Retina (tissue), 1 donor: ENCODE results near the gene ERAP2.

Experiments
- DNase-seq: peaks from one replicate; pipeline ENCODE4 v3.0.0-alpha.2; 2016

The ERAP2 gene

GRCh38 chr5:96967400-96967799, 91.1 kb downstream of the ERAP2 start:
- DNase-seq = no peak

DNA sequence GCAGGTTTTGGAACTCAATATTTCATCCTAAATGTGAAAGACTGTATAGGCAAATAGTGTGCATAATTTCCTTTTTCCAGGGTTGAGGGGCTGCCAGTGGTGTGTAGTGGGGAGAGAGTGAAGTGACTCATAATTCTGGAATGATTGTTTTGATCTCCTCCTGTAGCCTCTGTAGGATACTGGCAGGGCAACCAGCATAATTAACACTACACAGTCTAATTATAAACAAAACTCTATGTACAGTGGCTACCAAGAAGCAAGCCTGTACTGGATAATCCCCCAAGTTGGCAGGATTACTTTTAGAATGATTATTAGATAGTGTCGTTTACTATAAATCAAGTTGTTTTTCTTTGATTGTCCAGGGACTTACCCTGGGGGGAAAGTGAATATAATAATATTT, 91.8 kb downstream of the ERAP2 start:
- DNase-seq = no peak

DNA sequence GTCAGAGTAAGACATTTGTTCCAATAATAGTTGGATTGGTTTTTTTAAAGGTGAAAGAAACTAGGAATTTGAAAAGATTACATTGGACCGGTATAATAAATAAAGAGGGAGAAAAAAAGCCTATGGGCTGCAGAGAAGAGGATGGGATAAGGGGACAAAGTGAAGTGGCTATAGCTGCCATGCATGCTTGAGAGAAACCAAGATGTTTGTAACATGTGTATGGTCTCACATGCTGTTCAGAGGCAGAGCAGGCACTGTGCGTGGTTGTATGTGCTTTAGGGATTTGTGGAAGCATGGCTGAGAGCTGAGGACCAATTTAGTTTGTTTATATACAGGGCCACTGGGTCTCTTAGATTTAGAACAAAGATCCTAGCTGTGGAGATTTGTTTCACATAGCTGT, 92.3 kb downstream of the ERAP2 start:
- peak; percentile 36 for DNase-seq
